GM23338 (cell line): ENCODE results near the gene SLC6A8.

Experiments
- CREB1 ChIP-seq: fragments of 250-450 bp; sonication (Bioruptor Pico); IDR thresholded peaks from 2 replicates; pipeline ENCODE4 v1.5.0; 2020; ENCODE audit warnings: low read depth, mild to moderate bottlenecking, moderate library complexity
- EZH2 ChIP-seq: fragments of 200-600 bp; sonication (generic); IDR thresholded peaks from one replicate; pipeline ENCODE4 v1.8.0; 2017; ENCODE audit warnings: antibody characterized with exemption, mild to moderate bottlenecking, low read depth; ENCODE audit not compliant: unreplicated experiment
- EZH2phosphoT487 ChIP-seq: fragments of 200-600 bp; sonication (generic); IDR thresholded peaks from one replicate; pipeline ENCODE4 v1.8.1; 2018; ENCODE audit warnings: antibody characterized with exemption; ENCODE audit not compliant: unreplicated experiment
- JUNB ChIP-seq: IDR thresholded peaks from one replicate; pipeline ENCODE4 v1.6.1; 2016; ENCODE audit warnings: antibody characterized with exemption; ENCODE audit not compliant: unreplicated experiment
- NANOG ChIP-seq: IDR thresholded peaks from 2 replicates; pipeline ENCODE4 v1.6.1; 2016; ENCODE audit warnings: antibody characterized with exemption, borderline replicate concordance
- POLR2AphosphoS5 ChIP-seq: IDR thresholded peaks from 2 replicates; pipeline ENCODE4 v1.6.1; 2016; ENCODE audit warnings: antibody characterized with exemption, low read depth
- STAT1 ChIP-seq: IDR thresholded peaks from one replicate; pipeline ENCODE4 v1.6.1; 2016; ENCODE audit warnings: antibody characterized with exemption; ENCODE audit not compliant: unreplicated experiment
- ZNF114 ChIP-seq: fragments of 250-450 bp; sonication (Bioruptor Pico); IDR thresholded peaks from 2 replicates; pipeline ENCODE4 v1.5.0; 2020; ENCODE audit warnings: mild to moderate bottlenecking, moderate library complexity
- ZNF331 ChIP-seq: fragments of 250-450 bp; sonication (Bioruptor Pico); IDR thresholded peaks from 2 replicates; pipeline ENCODE4 v1.5.0; 2020; ENCODE audit warnings: low read depth, mild to moderate bottlenecking, moderate library complexity
- TF ChIP-seq, protein P1 (sequence below): IDR thresholded peaks from 2 replicates; pipeline ENCODE4 v1.6.1; 2016; ENCODE audit warnings: antibody characterized with exemption
- TF ChIP-seq, protein P2 (sequence below), 2 experiments: fragments of 200-600 bp in 1 of 2; sonication (generic) in 1 of 2; conservative IDR thresholded peaks; 2 replicates each; pipeline versions ENCODE4 v1.5.1 to v1.6.1; 2016 to 2017; ENCODE audit warnings: antibody characterized with exemption in 2 of 2, low read depth in 2 of 2, mild to moderate bottlenecking in 2 of 2, moderate library complexity in 1 of 2
- TF ChIP-seq, protein P3 (sequence below): IDR thresholded peaks from one replicate; pipeline ENCODE4 v1.6.1; 2018; ENCODE audit warnings: antibody characterized with exemption; ENCODE audit not compliant: unreplicated experiment
- TF ChIP-seq, protein P4 (sequence below): fragments of 250-450 bp; sonication (Bioruptor Pico); IDR thresholded peaks from 2 replicates; pipeline ENCODE4 v1.5.0; 2020; ENCODE audit warnings: mild to moderate bottlenecking, moderate library complexity

DNA sequence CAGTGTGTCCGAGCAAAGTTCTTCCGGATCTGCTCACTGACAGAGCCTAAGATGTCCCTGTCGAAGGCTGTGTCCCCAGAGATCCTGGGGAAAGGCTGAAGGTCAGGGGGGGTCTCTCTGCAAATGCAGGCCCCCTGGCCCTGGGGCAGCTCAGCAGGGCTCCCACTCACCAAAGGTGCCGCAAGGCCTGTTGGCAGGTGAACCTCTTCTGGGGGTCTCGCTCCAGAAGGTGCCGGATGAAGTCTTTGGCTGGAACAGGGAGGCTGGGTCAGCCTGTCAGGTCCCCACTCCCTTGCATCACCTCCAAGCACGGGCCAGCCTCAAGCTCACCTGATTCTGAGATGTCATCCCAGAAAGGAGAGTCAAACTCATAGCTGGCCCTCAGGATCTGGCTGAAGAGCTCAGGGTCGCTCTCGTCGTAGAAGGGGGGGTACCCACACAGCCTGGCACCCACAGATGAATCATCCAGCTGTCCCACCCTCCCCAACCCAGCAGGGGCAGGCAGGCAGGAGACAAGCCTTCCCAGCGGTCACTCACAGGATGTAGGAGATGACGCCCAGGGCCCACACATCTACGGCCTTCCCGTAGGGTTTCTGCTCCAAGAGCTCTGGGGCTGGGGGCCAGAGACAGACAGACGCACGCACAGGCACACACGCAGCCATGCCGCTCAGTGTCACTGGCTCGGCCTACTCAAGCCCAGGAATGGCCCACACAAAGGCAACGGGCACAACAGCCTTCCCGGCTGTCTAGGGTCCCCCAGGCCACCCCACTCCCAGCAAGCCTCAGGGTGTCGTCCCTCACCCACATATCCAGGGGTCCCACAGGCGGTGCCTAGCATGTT lies 16.8 kb upstream of the SLC6A8 start:
- TF ChIP-seq, protein P1, sequence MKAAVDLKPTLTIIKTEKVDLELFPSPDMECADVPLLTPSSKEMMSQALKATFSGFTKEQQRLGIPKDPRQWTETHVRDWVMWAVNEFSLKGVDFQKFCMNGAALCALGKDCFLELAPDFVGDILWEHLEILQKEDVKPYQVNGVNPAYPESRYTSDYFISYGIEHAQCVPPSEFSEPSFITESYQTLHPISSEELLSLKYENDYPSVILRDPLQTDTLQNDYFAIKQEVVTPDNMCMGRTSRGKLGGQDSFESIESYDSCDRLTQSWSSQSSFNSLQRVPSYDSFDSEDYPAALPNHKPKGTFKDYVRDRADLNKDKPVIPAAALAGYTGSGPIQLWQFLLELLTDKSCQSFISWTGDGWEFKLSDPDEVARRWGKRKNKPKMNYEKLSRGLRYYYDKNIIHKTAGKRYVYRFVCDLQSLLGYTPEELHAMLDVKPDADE, result no peak
- TF ChIP-seq, protein P2, sequence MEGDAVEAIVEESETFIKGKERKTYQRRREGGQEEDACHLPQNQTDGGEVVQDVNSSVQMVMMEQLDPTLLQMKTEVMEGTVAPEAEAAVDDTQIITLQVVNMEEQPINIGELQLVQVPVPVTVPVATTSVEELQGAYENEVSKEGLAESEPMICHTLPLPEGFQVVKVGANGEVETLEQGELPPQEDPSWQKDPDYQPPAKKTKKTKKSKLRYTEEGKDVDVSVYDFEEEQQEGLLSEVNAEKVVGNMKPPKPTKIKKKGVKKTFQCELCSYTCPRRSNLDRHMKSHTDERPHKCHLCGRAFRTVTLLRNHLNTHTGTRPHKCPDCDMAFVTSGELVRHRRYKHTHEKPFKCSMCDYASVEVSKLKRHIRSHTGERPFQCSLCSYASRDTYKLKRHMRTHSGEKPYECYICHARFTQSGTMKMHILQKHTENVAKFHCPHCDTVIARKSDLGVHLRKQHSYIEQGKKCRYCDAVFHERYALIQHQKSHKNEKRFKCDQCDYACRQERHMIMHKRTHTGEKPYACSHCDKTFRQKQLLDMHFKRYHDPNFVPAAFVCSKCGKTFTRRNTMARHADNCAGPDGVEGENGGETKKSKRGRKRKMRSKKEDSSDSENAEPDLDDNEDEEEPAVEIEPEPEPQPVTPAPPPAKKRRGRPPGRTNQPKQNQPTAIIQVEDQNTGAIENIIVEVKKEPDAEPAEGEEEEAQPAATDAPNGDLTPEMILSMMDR (conservative IDR thresholded peaks at IDR 0.05; ENCODE audit: low read depth in 2 of 2), result no peak
- TF ChIP-seq, protein P3, sequence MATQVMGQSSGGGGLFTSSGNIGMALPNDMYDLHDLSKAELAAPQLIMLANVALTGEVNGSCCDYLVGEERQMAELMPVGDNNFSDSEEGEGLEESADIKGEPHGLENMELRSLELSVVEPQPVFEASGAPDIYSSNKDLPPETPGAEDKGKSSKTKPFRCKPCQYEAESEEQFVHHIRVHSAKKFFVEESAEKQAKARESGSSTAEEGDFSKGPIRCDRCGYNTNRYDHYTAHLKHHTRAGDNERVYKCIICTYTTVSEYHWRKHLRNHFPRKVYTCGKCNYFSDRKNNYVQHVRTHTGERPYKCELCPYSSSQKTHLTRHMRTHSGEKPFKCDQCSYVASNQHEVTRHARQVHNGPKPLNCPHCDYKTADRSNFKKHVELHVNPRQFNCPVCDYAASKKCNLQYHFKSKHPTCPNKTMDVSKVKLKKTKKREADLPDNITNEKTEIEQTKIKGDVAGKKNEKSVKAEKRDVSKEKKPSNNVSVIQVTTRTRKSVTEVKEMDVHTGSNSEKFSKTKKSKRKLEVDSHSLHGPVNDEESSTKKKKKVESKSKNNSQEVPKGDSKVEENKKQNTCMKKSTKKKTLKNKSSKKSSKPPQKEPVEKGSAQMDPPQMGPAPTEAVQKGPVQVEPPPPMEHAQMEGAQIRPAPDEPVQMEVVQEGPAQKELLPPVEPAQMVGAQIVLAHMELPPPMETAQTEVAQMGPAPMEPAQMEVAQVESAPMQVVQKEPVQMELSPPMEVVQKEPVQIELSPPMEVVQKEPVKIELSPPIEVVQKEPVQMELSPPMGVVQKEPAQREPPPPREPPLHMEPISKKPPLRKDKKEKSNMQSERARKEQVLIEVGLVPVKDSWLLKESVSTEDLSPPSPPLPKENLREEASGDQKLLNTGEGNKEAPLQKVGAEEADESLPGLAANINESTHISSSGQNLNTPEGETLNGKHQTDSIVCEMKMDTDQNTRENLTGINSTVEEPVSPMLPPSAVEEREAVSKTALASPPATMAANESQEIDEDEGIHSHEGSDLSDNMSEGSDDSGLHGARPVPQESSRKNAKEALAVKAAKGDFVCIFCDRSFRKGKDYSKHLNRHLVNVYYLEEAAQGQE, result no peak
- TF ChIP-seq POLR2AphosphoS5 (no peak), EZH2phosphoT487 (no peak), EZH2 (no peak), NANOG (no peak), JUNB (no peak), STAT1 (no peak), ZNF114 (CRISPR knock-in tag) (no peak), CREB1 (CRISPR knock-in tag) (no peak), ZNF331 (CRISPR knock-in tag) (no peak)
- TF ChIP-seq, protein P4, sequence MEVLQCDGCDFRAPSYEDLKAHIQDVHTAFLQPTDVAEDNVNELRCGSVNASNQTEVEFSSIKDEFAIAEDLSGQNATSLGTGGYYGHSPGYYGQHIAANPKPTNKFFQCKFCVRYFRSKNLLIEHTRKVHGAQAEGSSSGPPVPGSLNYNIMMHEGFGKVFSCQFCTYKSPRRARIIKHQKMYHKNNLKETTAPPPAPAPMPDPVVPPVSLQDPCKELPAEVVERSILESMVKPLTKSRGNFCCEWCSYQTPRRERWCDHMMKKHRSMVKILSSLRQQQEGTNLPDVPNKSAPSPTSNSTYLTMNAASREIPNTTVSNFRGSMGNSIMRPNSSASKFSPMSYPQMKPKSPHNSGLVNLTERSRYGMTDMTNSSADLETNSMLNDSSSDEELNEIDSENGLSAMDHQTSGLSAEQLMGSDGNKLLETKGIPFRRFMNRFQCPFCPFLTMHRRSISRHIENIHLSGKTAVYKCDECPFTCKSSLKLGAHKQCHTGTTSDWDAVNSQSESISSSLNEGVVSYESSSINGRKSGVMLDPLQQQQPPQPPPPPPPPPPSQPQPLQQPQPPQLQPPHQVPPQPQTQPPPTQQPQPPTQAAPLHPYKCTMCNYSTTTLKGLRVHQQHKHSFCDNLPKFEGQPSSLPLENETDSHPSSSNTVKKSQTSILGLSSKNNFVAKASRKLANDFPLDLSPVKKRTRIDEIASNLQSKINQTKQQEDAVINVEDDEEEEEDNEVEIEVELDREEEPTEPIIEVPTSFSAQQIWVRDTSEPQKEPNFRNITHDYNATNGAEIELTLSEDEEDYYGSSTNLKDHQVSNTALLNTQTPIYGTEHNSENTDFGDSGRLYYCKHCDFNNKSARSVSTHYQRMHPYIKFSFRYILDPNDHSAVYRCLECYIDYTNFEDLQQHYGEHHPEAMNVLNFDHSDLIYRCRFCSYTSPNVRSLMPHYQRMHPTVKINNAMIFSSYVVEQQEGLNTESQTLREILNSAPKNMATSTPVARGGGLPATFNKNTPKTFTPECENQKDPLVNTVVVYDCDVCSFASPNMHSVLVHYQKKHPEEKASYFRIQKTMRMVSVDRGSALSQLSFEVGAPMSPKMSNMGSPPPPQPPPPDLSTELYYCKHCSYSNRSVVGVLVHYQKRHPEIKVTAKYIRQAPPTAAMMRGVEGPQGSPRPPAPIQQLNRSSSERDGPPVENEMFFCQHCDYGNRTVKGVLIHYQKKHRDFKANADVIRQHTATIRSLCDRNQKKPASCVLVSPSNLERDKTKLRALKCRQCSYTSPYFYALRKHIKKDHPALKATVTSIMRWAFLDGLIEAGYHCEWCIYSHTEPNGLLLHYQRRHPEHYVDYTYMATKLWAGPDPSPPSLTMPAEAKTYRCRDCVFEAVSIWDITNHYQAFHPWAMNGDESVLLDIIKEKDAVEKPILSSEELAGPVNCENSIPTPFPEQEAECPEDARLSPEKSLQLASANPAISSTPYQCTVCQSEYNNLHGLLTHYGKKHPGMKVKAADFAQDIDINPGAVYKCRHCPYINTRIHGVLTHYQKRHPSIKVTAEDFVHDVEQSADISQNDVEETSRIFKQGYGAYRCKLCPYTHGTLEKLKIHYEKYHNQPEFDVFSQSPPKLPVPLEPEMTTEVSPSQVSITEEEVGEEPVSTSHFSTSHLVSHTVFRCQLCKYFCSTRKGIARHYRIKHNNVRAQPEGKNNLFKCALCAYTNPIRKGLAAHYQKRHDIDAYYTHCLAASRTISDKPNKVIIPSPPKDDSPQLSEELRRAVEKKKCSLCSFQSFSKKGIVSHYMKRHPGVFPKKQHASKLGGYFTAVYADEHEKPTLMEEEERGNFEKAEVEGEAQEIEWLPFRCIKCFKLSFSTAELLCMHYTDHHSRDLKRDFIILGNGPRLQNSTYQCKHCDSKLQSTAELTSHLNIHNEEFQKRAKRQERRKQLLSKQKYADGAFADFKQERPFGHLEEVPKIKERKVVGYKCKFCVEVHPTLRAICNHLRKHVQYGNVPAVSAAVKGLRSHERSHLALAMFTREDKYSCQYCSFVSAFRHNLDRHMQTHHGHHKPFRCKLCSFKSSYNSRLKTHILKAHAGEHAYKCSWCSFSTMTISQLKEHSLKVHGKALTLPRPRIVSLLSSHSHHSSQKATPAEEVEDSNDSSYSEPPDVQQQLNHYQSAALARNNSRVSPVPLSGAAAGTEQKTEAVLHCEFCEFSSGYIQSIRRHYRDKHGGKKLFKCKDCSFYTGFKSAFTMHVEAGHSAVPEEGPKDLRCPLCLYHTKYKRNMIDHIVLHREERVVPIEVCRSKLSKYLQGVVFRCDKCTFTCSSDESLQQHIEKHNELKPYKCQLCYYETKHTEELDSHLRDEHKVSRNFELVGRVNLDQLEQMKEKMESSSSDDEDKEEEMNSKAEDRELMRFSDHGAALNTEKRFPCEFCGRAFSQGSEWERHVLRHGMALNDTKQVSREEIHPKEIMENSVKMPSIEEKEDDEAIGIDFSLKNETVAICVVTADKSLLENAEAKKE (CRISPR knock-in tag), result no peak
